ENCODE data around the gene UBE2S.

The UBE2S gene

DNA sequence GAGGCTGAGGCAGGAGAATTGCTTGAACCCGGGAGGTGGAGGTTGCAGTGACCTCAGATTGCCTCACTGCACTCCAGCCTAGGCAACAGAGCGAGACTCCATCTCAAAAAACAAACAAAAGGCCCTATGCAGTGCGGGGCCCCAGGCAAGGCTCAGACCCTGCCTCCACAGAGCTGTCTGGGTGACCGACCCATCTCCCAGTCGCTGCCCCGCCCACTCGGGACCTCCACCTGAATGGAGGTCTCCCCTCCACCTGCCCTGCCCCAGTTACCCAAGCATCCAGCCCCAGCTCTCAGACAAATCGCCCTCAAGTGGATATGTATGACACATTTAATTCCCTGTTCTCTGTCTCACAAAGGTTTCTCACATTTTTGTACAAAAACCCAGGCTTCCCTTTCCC, 42.3 kb downstream of the UBE2S start:
- TF ChIP-seq, protein P1, sequence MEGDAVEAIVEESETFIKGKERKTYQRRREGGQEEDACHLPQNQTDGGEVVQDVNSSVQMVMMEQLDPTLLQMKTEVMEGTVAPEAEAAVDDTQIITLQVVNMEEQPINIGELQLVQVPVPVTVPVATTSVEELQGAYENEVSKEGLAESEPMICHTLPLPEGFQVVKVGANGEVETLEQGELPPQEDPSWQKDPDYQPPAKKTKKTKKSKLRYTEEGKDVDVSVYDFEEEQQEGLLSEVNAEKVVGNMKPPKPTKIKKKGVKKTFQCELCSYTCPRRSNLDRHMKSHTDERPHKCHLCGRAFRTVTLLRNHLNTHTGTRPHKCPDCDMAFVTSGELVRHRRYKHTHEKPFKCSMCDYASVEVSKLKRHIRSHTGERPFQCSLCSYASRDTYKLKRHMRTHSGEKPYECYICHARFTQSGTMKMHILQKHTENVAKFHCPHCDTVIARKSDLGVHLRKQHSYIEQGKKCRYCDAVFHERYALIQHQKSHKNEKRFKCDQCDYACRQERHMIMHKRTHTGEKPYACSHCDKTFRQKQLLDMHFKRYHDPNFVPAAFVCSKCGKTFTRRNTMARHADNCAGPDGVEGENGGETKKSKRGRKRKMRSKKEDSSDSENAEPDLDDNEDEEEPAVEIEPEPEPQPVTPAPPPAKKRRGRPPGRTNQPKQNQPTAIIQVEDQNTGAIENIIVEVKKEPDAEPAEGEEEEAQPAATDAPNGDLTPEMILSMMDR (IDR thresholded peaks at IDR 0.05), result no peak

DNA sequence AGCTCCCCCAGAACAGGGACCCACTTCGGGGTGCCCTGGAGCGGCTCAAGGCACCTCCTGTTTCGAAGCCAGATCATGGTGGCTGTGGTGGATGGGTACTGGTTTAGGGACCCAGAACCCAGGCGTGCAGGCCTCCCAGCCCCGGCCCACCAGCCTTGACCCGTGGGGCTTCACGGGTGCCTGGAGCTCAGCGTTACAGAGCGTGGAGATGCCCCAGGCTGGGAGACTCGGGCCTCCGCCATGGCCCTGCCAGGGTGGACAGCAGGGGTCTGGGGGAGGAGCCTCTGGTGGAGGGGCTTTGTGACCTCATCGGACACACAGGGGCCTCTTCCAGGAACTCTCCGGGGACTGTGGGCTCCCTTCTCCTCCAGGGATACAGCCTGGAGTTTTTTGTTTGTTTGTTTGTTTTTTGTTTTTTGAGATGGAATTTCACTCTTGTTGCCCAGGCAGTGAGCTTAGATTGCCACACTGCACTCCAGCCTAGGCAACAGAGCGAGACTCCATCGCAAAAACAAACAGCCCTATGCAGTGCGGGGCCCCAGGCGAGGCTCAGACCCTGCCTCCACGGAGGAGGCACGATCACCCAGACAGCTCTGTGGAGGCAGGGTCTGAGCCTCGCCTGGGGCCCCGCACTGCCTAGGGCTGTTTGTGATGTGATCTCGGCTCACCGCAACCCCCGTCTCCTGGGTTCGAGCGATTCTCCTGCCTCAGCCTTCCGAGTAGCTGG, 44.4 kb downstream of the UBE2S start, which contains the start of gene GARIN5B:
Gene GARIN5B, minus strand, starts transcription at position 271 of the 727 bp plus-strand sequence. Its CDS starts 194 bp downstream, at position 77.
- TF ChIP-seq, protein P1 (IDR thresholded peaks at IDR 0.05), result no peak

DNA sequence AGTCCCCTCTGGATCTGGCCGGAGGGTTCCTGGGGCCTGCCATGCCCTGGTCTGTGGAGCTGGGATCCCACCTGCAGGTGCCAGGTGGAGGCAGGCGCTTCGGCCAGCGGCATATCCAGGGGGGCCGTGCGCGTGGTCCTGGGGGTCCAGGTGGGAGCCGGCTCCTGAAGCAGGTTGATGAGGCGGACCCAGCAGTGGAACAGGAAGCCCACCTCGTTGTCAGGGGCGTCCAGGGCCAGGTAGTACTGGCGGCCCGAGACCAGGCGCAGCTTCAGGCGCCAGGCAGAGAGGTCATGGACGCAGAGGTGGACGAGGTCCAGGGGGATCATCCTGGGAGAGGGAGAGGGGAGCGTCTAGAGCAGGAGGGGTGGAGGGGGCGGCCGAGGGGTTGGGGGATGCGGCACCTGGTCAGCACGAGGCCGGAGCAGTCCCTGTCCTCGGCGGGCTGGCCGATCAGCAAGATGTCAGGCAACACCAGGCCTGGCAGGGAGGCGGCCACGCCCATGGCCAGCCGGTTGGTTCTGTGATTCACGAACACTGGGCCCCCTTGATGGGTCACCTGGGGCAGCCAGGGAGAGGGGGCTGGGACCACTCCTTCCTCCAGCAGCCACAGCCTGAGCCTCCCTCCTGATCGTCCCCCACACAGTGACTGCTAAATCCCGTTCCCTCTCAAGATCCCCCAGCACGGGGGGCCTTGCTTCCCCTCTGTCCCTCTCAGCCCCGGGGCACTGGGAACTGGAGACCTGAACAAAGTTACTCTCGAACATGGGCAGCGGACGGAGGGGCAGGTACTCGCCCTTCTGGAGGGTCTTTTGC, 45.2 kb downstream of the UBE2S start:
- TF ChIP-seq, protein P1 (IDR thresholded peaks at IDR 0.05), result no peak

DNA sequence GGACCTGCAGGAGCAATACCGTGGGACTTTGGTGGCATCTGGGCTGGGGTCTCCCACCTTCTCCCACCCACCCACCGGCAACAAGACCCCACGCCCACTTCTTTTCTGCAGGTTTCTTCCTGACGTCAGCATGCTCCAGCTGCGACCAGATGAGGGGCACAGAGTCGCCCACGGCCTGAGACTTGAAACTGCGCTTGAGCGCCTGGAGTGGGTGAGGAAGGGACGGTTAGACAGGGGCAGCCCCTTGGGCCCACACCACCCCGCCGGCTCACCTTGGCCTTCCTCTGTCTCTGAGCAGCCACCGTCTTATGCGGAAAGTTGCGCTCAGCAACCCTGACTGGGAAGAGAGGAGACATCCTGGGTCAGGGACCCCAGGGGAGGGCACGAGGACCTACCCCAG, 46.7 kb downstream of the UBE2S start:
- TF ChIP-seq, protein P1 (IDR thresholded peaks at IDR 0.05), result no peak

DNA sequence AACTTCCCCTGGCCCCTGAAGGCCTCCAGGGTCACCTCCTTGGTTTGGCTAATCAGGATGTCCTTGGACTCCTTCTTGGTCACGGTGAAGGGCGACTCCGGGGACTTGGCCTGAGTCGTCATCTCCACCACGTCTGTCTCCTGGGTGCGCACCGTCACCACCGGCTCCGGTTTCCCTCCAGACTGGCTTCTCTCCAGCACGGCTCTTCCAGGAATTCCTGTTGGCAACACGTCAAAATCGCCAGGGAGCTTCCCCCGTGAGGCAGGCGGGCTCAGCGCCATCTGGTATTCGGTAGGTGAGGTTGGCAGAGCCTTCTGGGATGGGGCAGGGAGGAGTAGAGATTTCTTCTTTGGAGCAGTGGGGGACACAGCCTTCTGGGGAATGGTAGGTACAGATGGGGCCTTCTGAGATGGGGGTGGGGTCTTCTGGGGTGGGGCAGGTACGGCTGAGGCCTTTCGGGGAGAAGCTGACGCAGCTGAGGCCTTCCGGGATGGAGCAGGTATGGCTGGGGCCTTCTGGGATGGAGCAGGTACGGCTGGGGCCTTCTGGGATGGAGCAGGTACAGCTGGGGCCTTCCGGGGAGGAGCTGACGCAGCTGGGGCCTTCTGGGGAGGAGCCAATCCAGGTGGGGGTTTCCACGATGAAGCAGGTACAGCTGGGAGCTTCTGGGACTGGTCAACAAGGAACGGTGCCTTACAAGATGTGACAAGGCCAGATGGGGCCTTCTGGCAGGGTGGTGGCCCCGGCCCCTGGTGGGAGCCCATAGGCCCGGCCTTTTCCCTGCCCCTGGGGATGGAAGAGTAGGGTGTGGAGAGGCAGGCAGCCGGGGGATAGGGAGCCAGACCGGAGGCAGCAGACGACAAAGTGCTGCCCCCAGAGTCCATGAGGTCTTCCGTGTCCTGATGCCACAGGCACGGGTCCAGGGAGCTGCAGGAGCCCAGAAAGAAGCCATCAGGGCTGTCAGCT, 48.4 kb downstream of the UBE2S start:
- TF ChIP-seq, protein P1 (IDR thresholded peaks at IDR 0.05), result no peak

DNA sequence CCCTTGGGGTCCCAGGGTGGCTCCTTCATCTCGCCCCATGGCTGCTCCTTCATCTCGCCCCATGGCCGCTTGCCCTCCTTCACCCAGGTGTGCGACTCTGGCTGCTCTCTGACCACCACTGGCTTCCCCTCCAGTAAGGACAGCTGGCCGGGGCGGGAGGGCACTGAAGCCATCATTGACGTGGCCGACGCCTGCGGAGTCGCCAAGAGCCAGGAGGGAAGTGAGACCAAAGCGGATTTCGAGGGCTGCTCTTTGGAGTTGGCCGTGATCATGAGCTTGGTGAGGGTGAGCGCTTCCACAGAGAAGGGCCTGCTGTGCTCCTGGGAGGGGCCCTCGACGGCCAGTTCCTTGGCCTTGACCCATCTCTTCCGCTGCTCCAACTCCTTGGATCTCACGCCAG, 49.1 kb downstream of the UBE2S start:
- TF ChIP-seq, protein P1 (IDR thresholded peaks at IDR 0.05), result no peak
